SK-N-SH treated with all-trans-retinoic acid at 6 μM for 48 hours (cell line): ENCODE results near the gene SARS1.

Experiments used
- ISL1 ChIP-seq: fragments of 250-450 bp; sonication (Bioruptor Pico); IDR thresholded peaks from 2 replicates; pipeline ENCODE4 v2.1.2; 2022; ENCODE audit warnings: mild to moderate bottlenecking, moderate library complexity
- OSR1 ChIP-seq: fragments of 250-450 bp; sonication (Bioruptor Pico); IDR thresholded peaks from 2 replicates; pipeline ENCODE4 v1.8.0; 2022; ENCODE audit warnings: moderate library complexity, mild to moderate bottlenecking, inconsistent platforms
- SNAI2 ChIP-seq: fragments of 250-450 bp; sonication (Bioruptor Pico); IDR thresholded peaks from 2 replicates; pipeline ENCODE4 v1.5.0; 2020; ENCODE audit warnings: mild to moderate bottlenecking, moderate library complexity
- ZFP3 ChIP-seq: fragments of 250-450 bp; sonication (Bioruptor Pico); IDR thresholded peaks from 2 replicates; pipeline ENCODE4 v1.5.0; 2020; ENCODE audit warnings: mild to moderate bottlenecking, moderate library complexity
- ZFP30 ChIP-seq: fragments of 450-650 bp; formaldehyde crosslinking; IDR thresholded peaks from 2 replicates; pipeline ENCODE4 v1.5.0; 2022; ENCODE audit warnings: mild to moderate bottlenecking, moderate library complexity
- ZNF8 ChIP-seq: fragments of 450-650 bp; formaldehyde crosslinking; IDR thresholded peaks from 2 replicates; pipeline ENCODE4 v1.5.0; 2020; ENCODE audit warnings: mild to moderate bottlenecking, moderate library complexity
- TF ChIP-seq, protein P1 (sequence below): fragments of 250-450 bp; sonication (Bioruptor Pico); IDR thresholded peaks from 2 replicates; pipeline ENCODE4 v1.8.0; 2020; ENCODE audit warnings: mild to moderate bottlenecking, moderate library complexity, borderline replicate concordance
- TF ChIP-seq, protein P2 (sequence below): fragments of 250-450 bp; sonication (Bioruptor Pico); IDR thresholded peaks from 2 replicates; pipeline ENCODE4 v1.5.1; 2020; ENCODE audit warnings: low read depth, mild to moderate bottlenecking, moderate library complexity
- TF ChIP-seq, protein P3 (sequence below): fragments of 250-450 bp; sonication (Bioruptor Pico); IDR thresholded peaks from 2 replicates; pipeline ENCODE4 v1.8.0; 2021; ENCODE audit warnings: low read depth, mild to moderate bottlenecking, moderate library complexity, borderline replicate concordance

DNA sequence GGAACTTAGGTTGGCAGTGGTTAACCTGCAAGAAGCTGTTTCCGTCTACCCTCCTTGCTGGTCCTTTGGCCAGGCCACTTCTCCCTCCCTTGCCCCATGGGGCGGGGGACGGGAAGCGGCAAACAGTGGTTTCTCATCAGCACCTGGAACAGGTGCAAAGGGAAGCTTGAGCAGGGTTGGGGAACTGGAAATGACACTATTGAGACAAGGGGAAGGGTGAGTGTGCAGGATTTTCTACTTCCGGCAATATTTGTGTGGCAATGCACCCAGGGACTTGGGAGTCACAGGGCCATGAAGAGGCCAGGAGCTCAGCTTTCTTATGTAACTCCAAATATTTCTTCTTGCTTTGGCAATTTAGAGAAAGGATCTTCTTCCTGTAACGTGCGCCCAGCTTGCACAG is 29.0 kb upstream of the SARS1 start:
- no peak for TF ChIP-seq SNAI2 (CRISPR knock-in tag)
- no peak for TF ChIP-seq OSR1
- no peak for TF ChIP-seq ZFP30 (CRISPR knock-in tag)
- TF ChIP-seq, protein P1, sequence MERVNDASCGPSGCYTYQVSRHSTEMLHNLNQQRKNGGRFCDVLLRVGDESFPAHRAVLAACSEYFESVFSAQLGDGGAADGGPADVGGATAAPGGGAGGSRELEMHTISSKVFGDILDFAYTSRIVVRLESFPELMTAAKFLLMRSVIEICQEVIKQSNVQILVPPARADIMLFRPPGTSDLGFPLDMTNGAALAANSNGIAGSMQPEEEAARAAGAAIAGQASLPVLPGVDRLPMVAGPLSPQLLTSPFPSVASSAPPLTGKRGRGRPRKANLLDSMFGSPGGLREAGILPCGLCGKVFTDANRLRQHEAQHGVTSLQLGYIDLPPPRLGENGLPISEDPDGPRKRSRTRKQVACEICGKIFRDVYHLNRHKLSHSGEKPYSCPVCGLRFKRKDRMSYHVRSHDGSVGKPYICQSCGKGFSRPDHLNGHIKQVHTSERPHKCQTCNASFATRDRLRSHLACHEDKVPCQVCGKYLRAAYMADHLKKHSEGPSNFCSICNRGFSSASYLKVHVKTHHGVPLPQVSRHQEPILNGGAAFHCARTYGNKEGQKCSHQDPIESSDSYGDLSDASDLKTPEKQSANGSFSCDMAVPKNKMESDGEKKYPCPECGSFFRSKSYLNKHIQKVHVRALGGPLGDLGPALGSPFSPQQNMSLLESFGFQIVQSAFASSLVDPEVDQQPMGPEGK = no peak
- no peak for TF ChIP-seq ZFP3 (CRISPR knock-in tag)
- TF ChIP-seq, protein P2, sequence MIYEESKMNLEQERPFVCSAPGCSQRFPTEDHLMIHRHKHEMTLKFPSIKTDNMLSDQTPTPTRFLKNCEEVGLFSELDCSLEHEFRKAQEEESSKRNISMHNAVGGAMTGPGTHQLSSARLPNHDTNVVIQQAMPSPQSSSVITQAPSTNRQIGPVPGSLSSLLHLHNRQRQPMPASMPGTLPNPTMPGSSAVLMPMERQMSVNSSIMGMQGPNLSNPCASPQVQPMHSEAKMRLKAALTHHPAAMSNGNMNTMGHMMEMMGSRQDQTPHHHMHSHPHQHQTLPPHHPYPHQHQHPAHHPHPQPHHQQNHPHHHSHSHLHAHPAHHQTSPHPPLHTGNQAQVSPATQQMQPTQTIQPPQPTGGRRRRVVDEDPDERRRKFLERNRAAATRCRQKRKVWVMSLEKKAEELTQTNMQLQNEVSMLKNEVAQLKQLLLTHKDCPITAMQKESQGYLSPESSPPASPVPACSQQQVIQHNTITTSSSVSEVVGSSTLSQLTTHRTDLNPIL (CRISPR knock-in tag) = no peak
- no peak for TF ChIP-seq ISL1 (CRISPR knock-in tag)
- TF ChIP-seq, protein P3, sequence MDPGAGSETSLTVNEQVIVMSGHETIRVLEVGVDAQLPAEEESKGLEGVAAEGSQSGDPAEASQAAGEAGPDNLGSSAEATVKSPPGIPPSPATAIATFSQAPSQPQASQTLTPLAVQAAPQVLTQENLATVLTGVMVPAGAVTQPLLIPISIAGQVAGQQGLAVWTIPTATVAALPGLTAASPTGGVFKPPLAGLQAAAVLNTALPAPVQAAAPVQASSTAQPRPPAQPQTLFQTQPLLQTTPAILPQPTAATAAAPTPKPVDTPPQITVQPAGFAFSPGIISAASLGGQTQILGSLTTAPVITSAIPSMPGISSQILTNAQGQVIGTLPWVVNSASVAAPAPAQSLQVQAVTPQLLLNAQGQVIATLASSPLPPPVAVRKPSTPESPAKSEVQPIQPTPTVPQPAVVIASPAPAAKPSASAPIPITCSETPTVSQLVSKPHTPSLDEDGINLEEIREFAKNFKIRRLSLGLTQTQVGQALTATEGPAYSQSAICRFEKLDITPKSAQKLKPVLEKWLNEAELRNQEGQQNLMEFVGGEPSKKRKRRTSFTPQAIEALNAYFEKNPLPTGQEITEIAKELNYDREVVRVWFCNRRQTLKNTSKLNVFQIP (CRISPR knock-in tag) = no peak
- TF ChIP-seq ZNF8 (CRISPR knock-in tag) = no peak
